ENCODE data around the gene MYO16. TPM values are rescaled to one million over a fixed set of nuclear protein-coding genes. Genes with fewer than 3 reads are reported as not detected.

MYO16 gene
- total RNA-seq, 1 donor from 2014 or later: not detected

DNA sequence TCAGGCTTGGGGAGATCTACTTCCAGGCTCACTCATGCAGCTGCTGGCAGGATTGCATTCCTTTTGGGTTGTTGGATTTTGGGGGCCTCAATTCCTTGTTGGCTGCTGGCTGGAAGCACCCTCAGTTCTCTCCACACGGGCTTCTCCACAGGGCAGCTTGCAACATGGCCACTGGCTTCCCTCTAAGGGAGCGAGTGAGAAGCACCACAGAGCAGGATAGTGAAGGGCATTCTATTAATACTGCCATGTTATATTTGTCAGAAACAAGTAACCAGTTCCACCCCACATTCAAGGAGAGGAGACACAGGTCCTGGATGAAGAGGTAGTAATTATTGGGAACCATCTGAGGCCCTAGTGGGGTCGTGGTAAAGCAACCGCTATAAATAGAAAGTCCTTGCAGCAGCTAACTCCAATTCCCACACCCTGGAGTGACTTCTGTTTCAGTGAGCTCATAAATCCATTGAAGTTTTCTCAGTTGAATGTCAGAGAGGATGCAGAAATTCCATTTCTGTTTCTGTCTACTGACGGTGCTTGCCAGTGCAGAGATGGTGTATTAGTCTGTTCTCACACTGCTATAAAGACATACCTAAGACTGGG, 598.0 kb downstream of the MYO16 start:
- TF ChIP-seq, protein P1, sequence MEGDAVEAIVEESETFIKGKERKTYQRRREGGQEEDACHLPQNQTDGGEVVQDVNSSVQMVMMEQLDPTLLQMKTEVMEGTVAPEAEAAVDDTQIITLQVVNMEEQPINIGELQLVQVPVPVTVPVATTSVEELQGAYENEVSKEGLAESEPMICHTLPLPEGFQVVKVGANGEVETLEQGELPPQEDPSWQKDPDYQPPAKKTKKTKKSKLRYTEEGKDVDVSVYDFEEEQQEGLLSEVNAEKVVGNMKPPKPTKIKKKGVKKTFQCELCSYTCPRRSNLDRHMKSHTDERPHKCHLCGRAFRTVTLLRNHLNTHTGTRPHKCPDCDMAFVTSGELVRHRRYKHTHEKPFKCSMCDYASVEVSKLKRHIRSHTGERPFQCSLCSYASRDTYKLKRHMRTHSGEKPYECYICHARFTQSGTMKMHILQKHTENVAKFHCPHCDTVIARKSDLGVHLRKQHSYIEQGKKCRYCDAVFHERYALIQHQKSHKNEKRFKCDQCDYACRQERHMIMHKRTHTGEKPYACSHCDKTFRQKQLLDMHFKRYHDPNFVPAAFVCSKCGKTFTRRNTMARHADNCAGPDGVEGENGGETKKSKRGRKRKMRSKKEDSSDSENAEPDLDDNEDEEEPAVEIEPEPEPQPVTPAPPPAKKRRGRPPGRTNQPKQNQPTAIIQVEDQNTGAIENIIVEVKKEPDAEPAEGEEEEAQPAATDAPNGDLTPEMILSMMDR (IDR thresholded peaks at IDR 0.05): no peak
- Histone ChIP-seq H3K9me3 (peaks cover 0 to 11% of the 10 kb centered on the region in 2 donors), H3K27ac (no peak overlapping the region), H3K4me3 (no peak overlapping the region), H3K36me3 (no peaks in the 10 kb centered on the region), H3K4me1 (no peaks in the 10 kb centered on the region), H3K27me3 (no peaks in the 10 kb centered on the region)
- intact Hi-C loops (cut with DNase I): no loop called here
- no peak for DNase-seq (ENCODE audit: low spot score in 2 of 2)

GRCh38 chr13:109228211-109228610, 598.8 kb downstream of the MYO16 start:
- peaks cover 0 to 8% of the 10 kb centered on the region in 2 donors for H3K9me3 ChIP-seq
- no peak overlapping the region for H3K27ac ChIP-seq
- H3K36me3 ChIP-seq: no peaks in the 10 kb centered on the region
- no peaks in the 10 kb centered on the region for H3K27me3 ChIP-seq
- TF ChIP-seq, protein P1 (IDR thresholded peaks at IDR 0.05): no peak
- no peak overlapping the region for H3K4me3 ChIP-seq
- DNase-seq (ENCODE audit: low spot score in 2 of 2): no peak
- no peaks in the 10 kb centered on the region for H3K4me1 ChIP-seq
- intact Hi-C loops (cut with DNase I): no loop called here

- Histone ChIP-seq H3K4me3 (no peak overlapping the region), H3K27ac (no peak overlapping the region), H3K27me3 (no peaks in the 10 kb centered on the region), H3K9me3 (no peaks in the 10 kb centered on the region), H3K4me1 (no peaks in the 10 kb centered on the region), H3K36me3 (no peaks in the 10 kb centered on the region)
- TF ChIP-seq, protein P1 (IDR thresholded peaks at IDR 0.05): no peak
- intact Hi-C loops (cut with DNase I): no loop called here
- DNase-seq (ENCODE audit: low spot score in 2 of 2): no peak
Measured at GRCh38 chr13:109231888-109232287, 602.5 kb downstream of the MYO16 start.

GRCh38 chr13:109233293-109233692, 603.9 kb downstream of the MYO16 start:
- no peaks in the 10 kb centered on the region for H3K36me3 ChIP-seq
- TF ChIP-seq, protein P1 (IDR thresholded peaks at IDR 0.05): no peak
- no peak overlapping the region for H3K4me3 ChIP-seq
- no peaks in the 10 kb centered on the region for H3K27me3 ChIP-seq
- H3K27ac ChIP-seq: no peak overlapping the region
- no peaks in the 10 kb centered on the region for H3K9me3 ChIP-seq
- intact Hi-C loops (cut with DNase I): no loop called here
- no peak for DNase-seq (ENCODE audit: low spot score in 2 of 2)
- no peaks in the 10 kb centered on the region for H3K4me1 ChIP-seq

- TF ChIP-seq, protein P1 (IDR thresholded peaks at IDR 0.05): no peak
- Histone ChIP-seq H3K27ac (no peak overlapping the region), H3K4me3 (no peak overlapping the region), H3K9me3 (no peaks in the 10 kb centered on the region), H3K4me1 (no peaks in the 10 kb centered on the region), H3K36me3 (no peaks in the 10 kb centered on the region), H3K27me3 (no peaks in the 10 kb centered on the region)
- DNase-seq (ENCODE audit: low spot score in 2 of 2): no peak
- intact Hi-C loops (cut with DNase I): no loop called here
Measured at GRCh38 chr13:109235901-109236300, 606.5 kb downstream of the MYO16 start.

DNA sequence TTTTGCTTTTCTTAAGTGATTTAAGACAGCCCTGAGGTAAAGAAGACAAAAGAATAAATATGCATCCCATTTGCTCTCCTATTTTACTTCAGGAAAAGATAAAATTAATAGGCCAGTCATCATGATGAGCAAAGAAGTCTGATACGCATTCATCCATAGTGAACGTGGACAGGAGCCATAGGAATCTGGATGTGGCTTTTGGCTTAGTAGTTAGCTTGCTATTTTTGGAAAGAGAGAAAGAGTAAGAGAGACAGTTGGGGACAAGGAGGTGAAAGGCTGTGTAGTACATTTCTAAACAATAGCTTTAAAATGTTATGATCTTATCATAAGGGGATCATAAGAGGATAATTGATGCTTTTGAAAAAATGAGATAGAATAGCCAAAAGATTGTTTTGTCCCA, 611.7 kb downstream of the MYO16 start:
- Histone ChIP-seq H3K27ac (no peak overlapping the region), H3K36me3 (no peaks in the 10 kb centered on the region), H3K4me1 (peaks cover 0 to 19% of the 10 kb centered on the region in 2 donors), H3K9me3 (no peaks in the 10 kb centered on the region), H3K4me3 (no peak overlapping the region), H3K27me3 (no peaks in the 10 kb centered on the region)
- intact Hi-C loops (cut with DNase I): loop anchor here (5.0 to 10.0 kb wide), 3 partner anchors 144 to 546 kb away; partner anchors contain the start of gene IRS2
- DNase-seq (ENCODE audit: low spot score in 2 of 2): no peak
- TF ChIP-seq, protein P1 (IDR thresholded peaks at IDR 0.05): no peak

Data from ascending aorta (tissue), 2 donors.